Stomach (tissue), 4 donors: ENCODE data around the gene ABHD17C.

Experiments used
- CTCF ChIP-seq, 7 experiments: fragments of 450-650 bp in 4 of 7; fragments of 200-600 bp in 3 of 7; sonication (generic) in 3 of 7; IDR thresholded peaks; one replicate each; pipeline ENCODE4 v1.5.1; 2016 to 2019; ENCODE audit warnings: antibody characterized with exemption in 7 of 7, control low read depth in 2 of 7, mild to moderate bottlenecking in 1 of 7
- POLR2A ChIP-seq, 4 donors: fragments of 450-650 bp; IDR thresholded peaks; one replicate each; pipeline ENCODE4 v1.6.1; 2016; ENCODE audit warnings: antibody characterized with exemption in 4 of 4, control low read depth in 2 of 4, mild to moderate bottlenecking in 1 of 4, moderate library complexity in 1 of 4

DNA sequence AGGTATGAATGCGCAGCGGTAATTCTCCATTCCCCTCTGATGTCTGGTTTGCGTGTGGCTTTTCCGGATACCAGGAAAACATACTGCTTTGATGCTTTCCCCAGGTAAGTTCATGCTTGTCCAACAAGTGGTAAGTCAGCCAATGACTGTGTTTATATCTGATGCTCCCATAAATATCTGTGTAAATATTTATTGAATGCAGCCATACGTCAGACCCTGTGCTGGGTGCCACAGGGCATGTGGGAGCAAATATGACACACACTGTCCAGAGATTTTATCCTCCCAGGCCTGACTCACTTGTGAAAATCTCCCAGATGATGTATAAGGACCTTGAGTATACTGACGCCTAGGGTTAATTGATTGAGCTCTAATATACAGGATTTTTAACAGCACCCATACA is 54.5 kb downstream of the ABHD17C start:
- TF ChIP-seq CTCF (IDR thresholded peaks at IDR 0.05), result no peak
- TF ChIP-seq POLR2A (IDR thresholded peaks at IDR 0.05), result no peak
